BE2C (cell line): ENCODE results near the gene DGKH.
"Not testable (repeated sequence)": the region's sequence is repeated elsewhere in the genome, so short reads cannot be mapped to it uniquely, and the experiment has no call there.

Source experiments
- DNase-seq: peaks from one replicate; pipeline ENCODE4 v3.0.0-alpha.2; 2020
- H3K27me3 ChIP-seq: fragments of 250-450 bp; sonication (Bioruptor Pico); 2 replicates; pipeline ENCODE4 v1.5.1; 2020; ENCODE audit warnings: mild to moderate bottlenecking
- H3K36me3 ChIP-seq: fragments of 250-450 bp; sonication (Bioruptor Pico); 2 replicates; pipeline ENCODE4 v1.5.1; 2020; ENCODE audit warnings: mild to moderate bottlenecking
- H3K4me1 ChIP-seq: fragments of 250-450 bp; sonication (Bioruptor Pico); 2 replicates; pipeline ENCODE4 v1.5.1; 2020
- H3K4me3 ChIP-seq: 2 replicates; pipeline ENCODE4 v1.5.1; 2011; ENCODE audit warnings: low read depth, low read length
- H3K9me3 ChIP-seq: fragments of 250-450 bp; sonication (Bioruptor Pico); 2 replicates; pipeline ENCODE4 v1.5.1; 2020
- TF ChIP-seq, protein P1 (sequence below): IDR thresholded peaks from 2 replicates; pipeline ENCODE4 v1.5.1; 2012; ENCODE audit warnings: mild to moderate bottlenecking, low read depth, low read length

Gene DGKH

DNA sequence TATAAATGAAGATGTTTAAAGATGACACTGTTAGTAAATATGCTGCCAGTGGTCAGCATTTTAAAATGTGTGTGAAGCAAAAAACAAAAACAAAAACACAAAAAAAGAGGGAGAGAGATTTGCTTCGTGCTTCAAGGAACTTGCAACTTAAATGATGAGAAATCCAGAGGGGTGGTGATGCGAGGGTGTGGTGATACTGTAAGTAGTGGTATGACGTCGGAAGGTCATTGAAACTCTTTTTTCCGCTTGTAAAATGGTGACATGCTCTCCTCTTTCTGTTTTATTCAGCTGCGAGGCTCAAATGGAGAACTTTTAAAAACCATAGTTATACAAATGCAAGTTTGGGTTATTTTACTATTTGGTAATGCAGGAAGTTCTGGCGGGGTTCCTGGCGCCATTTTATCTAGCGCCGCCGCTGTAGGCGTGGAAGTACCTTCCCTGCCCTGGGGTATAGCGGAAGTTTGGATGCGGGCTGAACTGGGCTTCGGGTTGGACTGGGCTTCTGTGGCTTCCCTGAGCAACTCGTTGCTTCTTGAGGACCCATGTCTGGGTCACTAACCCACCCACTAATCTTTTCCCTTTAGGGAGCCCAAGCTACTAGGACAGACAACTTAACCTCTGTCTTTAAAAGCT, 34.8 kb downstream of the DGKH start:
- H3K9me3 ChIP-seq, result no peaks in the 10 kb centered on the region
- no peaks in the 10 kb centered on the region for H3K36me3 ChIP-seq
- H3K27me3 ChIP-seq, result no peaks in the 10 kb centered on the region
- no peak for DNase-seq
- H3K4me1 ChIP-seq, result no peaks in the 10 kb centered on the region
- no peak overlapping the region for H3K4me3 ChIP-seq
- TF ChIP-seq, protein P1, sequence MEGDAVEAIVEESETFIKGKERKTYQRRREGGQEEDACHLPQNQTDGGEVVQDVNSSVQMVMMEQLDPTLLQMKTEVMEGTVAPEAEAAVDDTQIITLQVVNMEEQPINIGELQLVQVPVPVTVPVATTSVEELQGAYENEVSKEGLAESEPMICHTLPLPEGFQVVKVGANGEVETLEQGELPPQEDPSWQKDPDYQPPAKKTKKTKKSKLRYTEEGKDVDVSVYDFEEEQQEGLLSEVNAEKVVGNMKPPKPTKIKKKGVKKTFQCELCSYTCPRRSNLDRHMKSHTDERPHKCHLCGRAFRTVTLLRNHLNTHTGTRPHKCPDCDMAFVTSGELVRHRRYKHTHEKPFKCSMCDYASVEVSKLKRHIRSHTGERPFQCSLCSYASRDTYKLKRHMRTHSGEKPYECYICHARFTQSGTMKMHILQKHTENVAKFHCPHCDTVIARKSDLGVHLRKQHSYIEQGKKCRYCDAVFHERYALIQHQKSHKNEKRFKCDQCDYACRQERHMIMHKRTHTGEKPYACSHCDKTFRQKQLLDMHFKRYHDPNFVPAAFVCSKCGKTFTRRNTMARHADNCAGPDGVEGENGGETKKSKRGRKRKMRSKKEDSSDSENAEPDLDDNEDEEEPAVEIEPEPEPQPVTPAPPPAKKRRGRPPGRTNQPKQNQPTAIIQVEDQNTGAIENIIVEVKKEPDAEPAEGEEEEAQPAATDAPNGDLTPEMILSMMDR, result no peak

DNA sequence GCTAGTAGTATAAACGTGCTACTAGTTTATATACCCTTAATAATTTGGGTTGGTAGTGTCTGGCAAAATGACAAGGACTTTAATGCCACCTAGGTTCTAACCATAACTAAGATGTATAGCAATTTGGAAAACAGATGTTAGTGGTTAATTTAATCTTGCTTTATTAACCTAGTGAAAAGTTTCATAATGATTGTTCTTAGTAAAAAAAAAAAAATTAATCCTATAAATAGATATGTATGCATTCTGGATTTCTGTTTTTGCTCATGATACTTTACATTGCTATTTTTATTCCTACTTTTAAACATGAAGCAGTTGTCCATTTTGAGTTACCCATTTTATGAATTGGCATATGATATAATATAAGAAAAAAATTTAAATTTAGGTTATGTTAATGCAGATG, 36.3 kb downstream of the DGKH start:
- no peak overlapping the region for H3K4me3 ChIP-seq
- H3K4me1 ChIP-seq, result no peaks in the 10 kb centered on the region
- TF ChIP-seq, protein P1, result no peak
- DNase-seq, result no peak
- H3K36me3 ChIP-seq, result no peaks in the 10 kb centered on the region
- H3K9me3 ChIP-seq, result no peaks in the 10 kb centered on the region
- no peaks in the 10 kb centered on the region for H3K27me3 ChIP-seq

DNA sequence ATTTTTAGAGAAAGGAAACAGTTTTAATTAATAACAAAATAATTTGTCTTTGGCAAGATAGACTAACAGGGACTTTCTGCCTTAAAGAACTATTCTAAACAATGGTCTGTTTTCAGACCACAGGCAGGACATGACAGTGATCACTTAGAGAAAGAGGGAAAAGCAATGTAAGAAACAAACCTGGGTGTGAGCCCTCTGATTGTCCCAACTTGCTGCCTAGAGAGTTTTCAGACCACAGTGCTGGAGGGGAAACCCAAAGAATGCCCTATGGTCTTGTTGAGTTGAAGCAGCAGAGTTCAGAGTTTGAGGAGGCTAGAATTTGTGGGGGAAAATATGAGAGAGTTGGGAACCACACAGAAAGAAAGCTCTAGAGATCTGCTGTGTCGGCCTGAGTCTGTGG, 38.1 kb downstream of the DGKH start:
- TF ChIP-seq, protein P1, result no peak
- Histone ChIP-seq H3K4me1 (no peaks in the 10 kb centered on the region), H3K9me3 (no peaks in the 10 kb centered on the region), H3K27me3 (no peaks in the 10 kb centered on the region), H3K36me3 (no peaks in the 10 kb centered on the region), H3K4me3 (no peak overlapping the region)
- DNase-seq, result no peak

DNA sequence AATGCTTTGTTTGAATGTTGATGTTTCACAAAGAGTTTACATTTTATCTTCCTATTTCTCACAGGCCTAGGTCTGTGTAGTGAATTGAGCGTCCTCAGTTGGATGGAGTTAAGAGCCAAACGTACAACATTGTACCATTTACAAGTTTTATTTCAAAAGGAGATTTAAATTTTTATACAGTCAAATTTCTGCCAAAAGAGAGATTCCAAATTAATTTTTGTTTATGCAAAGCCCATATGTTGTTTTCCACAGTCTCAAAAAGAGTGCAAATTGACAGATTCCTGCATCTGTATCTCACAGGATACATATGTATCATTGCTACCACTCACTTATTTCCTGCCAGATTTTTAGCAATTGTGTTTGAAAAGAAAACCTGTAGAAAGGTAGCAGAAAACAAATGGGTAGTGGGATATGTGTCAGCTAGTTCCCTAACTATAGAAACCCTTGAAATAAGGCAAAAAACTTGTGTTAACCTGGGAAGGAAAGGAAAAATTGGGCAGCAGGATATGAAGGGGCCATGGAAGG, 46.1 kb downstream of the DGKH start:
- Histone ChIP-seq H3K4me3 (no peak overlapping the region), H3K4me1 (no peaks in the 10 kb centered on the region), H3K36me3 (no peaks in the 10 kb centered on the region), H3K9me3 (no peaks in the 10 kb centered on the region; the same call in 1 of the 2 replicates), H3K27me3 (no peaks in the 10 kb centered on the region)
- TF ChIP-seq, protein P1, result no peak
- DNase-seq, result no peak

DNA sequence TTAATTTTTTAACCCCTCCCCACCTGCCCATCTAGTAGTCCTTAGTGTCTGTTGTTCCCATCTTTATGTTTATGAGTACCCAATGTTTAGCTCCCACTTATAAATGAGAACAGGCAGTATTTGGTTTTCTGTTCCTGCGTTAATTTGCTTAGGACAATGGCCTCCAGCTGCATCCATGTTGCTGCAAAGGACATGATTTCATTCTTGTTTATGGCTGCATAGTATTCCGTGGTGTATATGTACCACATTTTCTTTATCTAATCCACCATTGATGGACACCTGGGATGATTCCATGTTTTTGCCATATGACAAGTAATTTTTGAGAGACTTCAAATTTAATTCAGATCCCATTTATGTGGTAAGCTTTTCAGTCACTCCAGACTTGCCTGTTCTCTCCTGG, 47.8 kb downstream of the DGKH start:
- H3K4me3 ChIP-seq, H3K36me3 ChIP-seq, H3K9me3 ChIP-seq: not testable (repeated sequence)

DNA sequence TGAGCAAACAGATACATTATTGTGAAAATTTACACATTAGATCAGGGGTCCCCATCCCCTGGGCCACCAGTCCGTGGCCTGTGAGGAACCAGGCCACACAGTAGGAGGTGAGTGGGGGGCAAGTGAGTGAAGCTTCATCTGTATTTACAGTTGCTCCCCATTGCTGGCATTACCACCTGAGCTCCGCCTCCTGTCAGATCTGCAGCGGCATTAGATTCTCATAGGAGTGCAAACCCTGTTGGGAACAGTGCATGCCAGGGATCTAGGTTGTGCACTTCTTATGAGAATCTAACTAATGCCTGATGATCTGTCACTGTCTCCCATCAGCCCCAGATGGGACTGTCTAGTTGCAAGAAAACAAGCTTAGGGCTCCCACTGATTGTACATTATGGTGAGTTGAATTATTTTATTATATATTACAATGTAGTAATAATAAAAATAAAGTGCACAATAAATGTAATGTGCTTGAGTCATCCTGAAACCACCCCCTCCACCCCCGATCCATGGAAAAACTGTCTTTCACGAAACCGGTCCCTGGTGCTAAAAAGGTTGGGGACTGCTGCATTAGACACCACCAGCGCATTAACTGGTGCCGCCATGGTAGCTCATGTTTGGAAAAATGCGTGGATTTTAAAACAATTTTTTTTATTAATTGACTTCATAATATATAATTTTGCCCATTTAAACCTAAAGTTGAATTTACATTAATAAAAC, 51.7 kb downstream of the DGKH start:
- no peaks in the 10 kb centered on the region for H3K27me3 ChIP-seq
- no peak overlapping the region for H3K4me3 ChIP-seq
- TF ChIP-seq, protein P1, result no peak

More for the DNA sequence above, 47.8 kb downstream of the DGKH start:
- not testable (repeated sequence) for H3K4me1 ChIP-seq, H3K27me3 ChIP-seq, DNase-seq

More for the DNA sequence above, 51.7 kb downstream of the DGKH start:
- no peaks in the 10 kb centered on the region for H3K4me1 ChIP-seq
- no peaks in the 10 kb centered on the region; the same call in 1 of the 2 replicates for H3K9me3 ChIP-seq
- no peak for DNase-seq
- no peaks in the 10 kb centered on the region for H3K36me3 ChIP-seq
